Measurements from ENCODE around the gene COQ8A.
"Not testable (repeated sequence)": the region's sequence is repeated elsewhere in the genome, so short reads cannot be mapped to it uniquely, and the experiment has no call there.

The COQ8A gene

GRCh38 chr1:226929260-226930111 is 10.6 kb upstream of the COQ8A start:
- DNase-seq = not testable (repeated sequence)

- DNase-seq = no peak
These were observed 5.4 kb upstream of the COQ8A start for GRCh38 chr1:226934483-226935237.

- no peak for DNase-seq
These were observed 2.0 kb upstream of the COQ8A start for GRCh38 chr1:226937940-226938725.

GRCh38 chr1:226938903-226939437 is 1.1 kb upstream of the COQ8A start:
- no peak for DNase-seq

- no peak for DNase-seq
These were observed 561 bp upstream of the COQ8A start for GRCh38 chr1:226939438-226940028.

- no peak for DNase-seq
These were observed 643 bp downstream of the COQ8A start for GRCh38 chr1:226940806-226941067.

GRCh38 chr1:226942392-226942791 is 2.3 kb downstream of the COQ8A start:
- no peak for DNase-seq

- no peak for DNase-seq
These were observed 3.1 kb downstream of the COQ8A start for GRCh38 chr1:226943156-226943555.

GRCh38 chr1:226943927-226944326 is 3.8 kb downstream of the COQ8A start:
- DNase-seq = no peak

GRCh38 chr1:226945106-226945857 is 5.2 kb downstream of the COQ8A start:
- DNase-seq = no peak

- no peak for DNase-seq
These were observed 5.8 kb downstream of the COQ8A start for GRCh38 chr1:226945858-226946245.

- DNase-seq = no peak
These were observed 6.2 kb downstream of the COQ8A start for GRCh38 chr1:226946285-226946684.

GRCh38 chr1:226946841-226947240 is 6.7 kb downstream of the COQ8A start:
- DNase-seq = no peak

GRCh38 chr1:226948051-226948450 is 8.0 kb downstream of the COQ8A start:
- DNase-seq = no peak

GRCh38 chr1:226948480-226948879 is 8.4 kb downstream of the COQ8A start:
- no peak for DNase-seq

GRCh38 chr1:226948996-226949395 is 8.9 kb downstream of the COQ8A start:
- DNase-seq = no peak

GRCh38 chr1:226949401-226949800 is 9.3 kb downstream of the COQ8A start:
- DNase-seq = no peak

GRCh38 chr1:226950316-226950715 is 10.2 kb downstream of the COQ8A start:
- no peak for DNase-seq

- no peak for DNase-seq
These were observed 10.8 kb downstream of the COQ8A start for GRCh38 chr1:226950871-226951270.

GRCh38 chr1:226951286-226952117 is 11.4 kb downstream of the COQ8A start:
- DNase-seq = no peak

- no peak for DNase-seq
These were observed 12.0 kb downstream of the COQ8A start for GRCh38 chr1:226952118-226952441.

Measured in CD4-positive, alpha-beta T cell treated with Interleukin-15 for 1 hour (primary cell).